ENCODE measurements around the gene LRRC47.

GRCh38 chr1:3785045-3785444 lies 11.3 kb downstream of the LRRC47 start:
- TF ChIP-seq POLR2A (IDR thresholded peaks at IDR 0.05) (no peak), CTCF (IDR thresholded peaks at IDR 0.05 in 4 of 5, conservative IDR thresholded peaks at IDR 0.05 in 1 of 5) (no peak)

All from gastrocnemius medialis (tissue), 4 donors.